CD14-positive monocyte (primary cell): Measurements from ENCODE around the gene KLHL24. TPM values are rescaled to one million over a fixed set of nuclear protein-coding genes. Genes with fewer than 3 reads are reported as not detected.

ENCODE experiments used
- DNase-seq, 3 donors: peaks; one replicate each; pipeline ENCODE4 v3.0.0-alpha.2; 2011 to 2022
- H2AFZ ChIP-seq: 2 replicates; pipeline ENCODE4 v1.6.0; 2012; ENCODE audit warnings: mild to moderate bottlenecking, low read depth, low read length, inconsistent platforms; ENCODE audit not compliant: insufficient read depth, poor library complexity, severe bottlenecking
- H3K27ac ChIP-seq, 2 donors: 1 replicate in 1 of 2; 2 replicates in 1 of 2; pipeline ENCODE4 v1.5.1; 2012 to 2013; ENCODE audit warnings: low read length in 2 of 2, control low read depth in 1 of 2, inconsistent platforms in 1 of 2, low read depth in 1 of 2, mild to moderate bottlenecking in 1 of 2
- H3K27me3 ChIP-seq, 2 donors: one replicate each; pipeline versions ENCODE4 v1.6.0 to v1.6.1; 2011 to 2013; ENCODE audit warnings: low read length in 2 of 2; ENCODE audit not compliant: control insufficient read depth in 2 of 2, insufficient read depth in 2 of 2
- H3K36me3 ChIP-seq, 2 donors: replicated peaks in 1 of 2; 1 replicate in 1 of 2; 2 replicates in 1 of 2; pipeline versions ENCODE4 v1.5.1 to v1.6.1; 2012 to 2013; ENCODE audit warnings: low read length in 2 of 2, control low read depth in 1 of 2, inconsistent platforms in 1 of 2, mild to moderate bottlenecking in 1 of 2; ENCODE audit not compliant: insufficient read depth in 2 of 2, control insufficient read depth in 1 of 2
- H3K4me1 ChIP-seq, 2 donors: 1 replicate in 1 of 2; 2 replicates in 1 of 2; pipeline versions ENCODE4 v1.5.1 to v1.6.1; 2012 to 2013; ENCODE audit warnings: low read length in 2 of 2, control low read depth in 1 of 2, inconsistent platforms in 1 of 2, mild to moderate bottlenecking in 1 of 2, moderate library complexity in 1 of 2; ENCODE audit not compliant: insufficient read depth in 2 of 2, control insufficient read depth in 1 of 2
- H3K4me2 ChIP-seq: replicated peaks from 2 replicates; pipeline ENCODE3; 2012; ENCODE audit warnings: low read length, moderate library complexity, mild to moderate bottlenecking; ENCODE audit not compliant: poor library complexity, severe bottlenecking; ENCODE audit errors: extremely low read depth
- H3K4me3 ChIP-seq, 3 experiments: fragments of 200-600 bp in 1 of 3; sonication (generic) in 1 of 3; replicated peaks in 1 of 3; 1 replicate in 2 of 3; 2 replicates in 1 of 3; pipeline ENCODE4 v1.5.1; 2011 to 2013; ENCODE audit warnings: low read length in 3 of 3, mild to moderate bottlenecking in 3 of 3, control low read depth in 2 of 3, low read depth in 2 of 3, inconsistent platforms in 1 of 3, moderate library complexity in 1 of 3
- H3K79me2 ChIP-seq: 2 replicates; pipeline ENCODE4 v1.6.0; 2012; ENCODE audit warnings: mild to moderate bottlenecking, control low read depth, inconsistent platforms, low read length, moderate library complexity; ENCODE audit not compliant: insufficient read depth
- H3K9ac ChIP-seq: 2 replicates; pipeline ENCODE4 v1.6.0; 2017; ENCODE audit warnings: low read length, mild to moderate bottlenecking; ENCODE audit not compliant: insufficient read depth, poor library complexity, severe bottlenecking
- H3K9me3 ChIP-seq, 2 donors: replicated peaks in 1 of 2; 1 replicate in 1 of 2; 2 replicates in 1 of 2; pipeline versions ENCODE4 v1.5.1 to v1.6.1; 2012 to 2013; ENCODE audit warnings: low read length in 2 of 2, control low read depth in 1 of 2; ENCODE audit not compliant: control insufficient read depth in 1 of 2, insufficient read depth in 1 of 2
- H4K20me1 ChIP-seq: 2 replicates; pipeline ENCODE4 v1.6.0; 2012; ENCODE audit warnings: mild to moderate bottlenecking, low read length, control low read depth, moderate library complexity; ENCODE audit not compliant: insufficient read depth
- H3K27ac Mint-ChIP-seq, 7 donors: one replicate each; pipeline ENCODE4 v1.8.0; 2020; ENCODE audit warnings: mild to moderate bottlenecking in 7 of 7, mixed read lengths in 7 of 7, moderate library complexity in 6 of 7, inconsistent platforms in 2 of 7
- H3K27me3 Mint-ChIP-seq, 3 donors: one replicate each; pipeline ENCODE4 v1.8.0; 2021 to 2022; ENCODE audit warnings: low read depth in 3 of 3, mild to moderate bottlenecking in 3 of 3, mixed read lengths in 3 of 3, moderate library complexity in 3 of 3, inconsistent platforms in 1 of 3
- H3K36me3 Mint-ChIP-seq, 2 donors: one replicate each; pipeline ENCODE4 v1.8.0; 2020; ENCODE audit warnings: mixed read lengths in 2 of 2, inconsistent platforms in 1 of 2, mild to moderate bottlenecking in 1 of 2
- H3K4me1 Mint-ChIP-seq: one replicate; pipeline ENCODE4 v1.8.0; 2020; ENCODE audit warnings: mild to moderate bottlenecking, mixed read lengths
- H3K4me3 Mint-ChIP-seq, 2 donors: one replicate each; pipeline ENCODE4 v1.8.0; 2020; ENCODE audit warnings: mild to moderate bottlenecking in 2 of 2, mixed read lengths in 2 of 2, moderate library complexity in 1 of 2
- H3K9me3 Mint-ChIP-seq, 7 donors: one replicate each; pipeline ENCODE4 v1.8.0; 2020 to 2022; ENCODE audit warnings: mixed read lengths in 7 of 7, mild to moderate bottlenecking in 6 of 7, moderate library complexity in 6 of 7, inconsistent platforms in 2 of 7
- CTCF ChIP-seq: fragments of 200-600 bp; IDR thresholded peaks from one replicate; pipeline ENCODE4 v1.8.0; 2022; ENCODE audit warnings: antibody characterized with exemption, mild to moderate bottlenecking
- WGBS: methylation state at CpG from one replicate; pipeline ENCODE4 v1.1.5; 2013; ENCODE audit warnings: missing lambda C conversion rate; ENCODE audit not compliant: insufficient coverage; 5-methylcytosine and 5-hydroxymethylcytosine counted together
- intact Hi-C, 2 donors: fragments of 100-400 bp; cut with micrococcal nuclease; formaldehyde crosslinking; loops; one replicate each; pipeline versions ENCODE4 v1.15.0 to v1.15.1; 2023
- polyA plus RNA-seq, 3 donors: library from polyadenylated mRNA; depleted of rRNA in 1 of 3; unstranded in 2 of 3; stranded (reverse) in 1 of 3; fragments of 300-500 nt in 2 of 3; fragments of >200 nt in 1 of 3; fragmentation: Illumina TruSeq in 2 of 3; gene quantifications; 1 replicate in 2 of 3; 2 replicates in 1 of 3; pipeline ENCODE4 v1.2.3, GENCODE V29; 2012 to 2021

KLHL24 gene
- polyA plus RNA-seq, 3 donors = 24.1 to 31.7 (median 31.4) TPM

DNA sequence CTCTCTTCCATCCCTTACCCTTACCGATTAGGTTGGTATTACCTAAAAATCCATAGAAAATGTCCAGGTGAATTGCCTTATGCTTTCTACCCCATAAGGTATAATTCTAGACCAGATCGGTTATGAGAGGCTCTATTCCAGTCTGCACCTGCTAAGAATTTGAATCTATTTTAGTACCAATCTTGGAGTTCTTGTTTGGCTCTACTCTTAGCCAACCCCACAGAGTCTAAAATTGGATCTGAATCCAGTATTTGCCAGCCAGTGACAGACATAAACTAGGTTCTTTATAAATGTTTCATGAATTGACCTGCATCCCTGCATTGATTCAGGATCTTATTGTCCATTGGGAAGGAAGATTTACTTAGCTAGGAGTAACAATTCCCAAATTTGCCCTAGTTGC is 6.5 kb downstream of the KLHL24 start:
- no peak for DNase-seq
- Mint-ChIP-seq H3K9me3 (peaks cover 0 to 4% (median 3%) of the 10 kb centered on the region in 7 donors), H3K27ac (no peak overlapping the region), H3K27me3 (peaks cover 0 to 2% (median 0%) of the 10 kb centered on the region in 3 donors), H3K36me3 (peaks cover 17 to 24% of the 10 kb centered on the region in 2 donors), H3K4me3 (no peak overlapping the region), H3K4me1 (peaks cover 13% of the 10 kb centered on the region)
- Histone ChIP-seq H2AFZ (no peak overlapping the region), H3K36me3 (peaks cover 24 to 31% of the 10 kb centered on the region in 2 donors), H3K4me3 (no peak overlapping the region), H3K27ac (no peak overlapping the region), H3K79me2 (peaks cover 79% of the 10 kb centered on the region), H3K4me1 (peaks cover 13% of the 10 kb centered on the region in 2 donors), H3K9ac (no peak overlapping the region), H3K27me3 (no peaks in the 10 kb centered on the region), H3K4me2 (no peak overlapping the region), H3K9me3 (peaks cover 0 to under 1% of the 10 kb centered on the region in 2 donors), H4K20me1 (peaks cover 91% of the 10 kb centered on the region)
- 80% methylated on average over 1 of the region's 2 CpGs for WGBS
- intact Hi-C loops = no loop called here
- TF ChIP-seq CTCF = no peak

DNA sequence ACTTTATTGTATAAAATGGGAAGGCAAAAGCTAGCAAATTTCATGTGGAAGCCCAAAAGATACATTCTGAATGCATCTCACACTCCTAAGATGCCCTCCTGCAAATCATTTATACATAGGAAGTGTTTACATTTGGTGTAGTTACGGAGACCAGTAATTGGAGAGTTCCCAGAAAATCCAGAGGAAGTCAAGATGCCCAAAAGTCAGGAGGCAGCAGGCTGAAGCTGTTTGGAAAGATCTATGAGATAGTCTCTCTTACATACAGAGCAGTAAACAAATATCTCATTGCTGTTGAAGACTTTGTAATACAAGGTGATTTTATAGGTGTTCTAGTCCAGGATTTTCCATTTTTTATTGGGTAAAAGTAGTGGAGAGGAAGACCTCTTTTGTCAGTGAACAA is 8.8 kb downstream of the KLHL24 start:
- Histone ChIP-seq H3K36me3 (peaks cover 33 to 38% of the 10 kb centered on the region in 2 donors), H3K9ac (no peak overlapping the region), H2AFZ (no peak overlapping the region), H3K4me2 (no peak overlapping the region), H3K79me2 (peaks cover 55% of the 10 kb centered on the region), H3K27me3 (no peaks in the 10 kb centered on the region), H3K4me1 (no peaks in the 10 kb centered on the region), H3K9me3 (peaks cover 0 to 10% of the 10 kb centered on the region in 2 donors), H3K4me3 (no peak overlapping the region), H4K20me1 (peaks cover 73% of the 10 kb centered on the region), H3K27ac (no peak overlapping the region)
- peaks cover 0 to 2% (median 0%) of the 10 kb centered on the region in 3 donors for H3K27me3 Mint-ChIP-seq
- peaks cover 31 to 35% of the 10 kb centered on the region in 2 donors for H3K36me3 Mint-ChIP-seq
- no peak for DNase-seq
- intact Hi-C loops = no loop called here
- no peak for TF ChIP-seq CTCF
- H3K4me3 Mint-ChIP-seq = no peak overlapping the region
- no CpG with 5 or more reads among the region's 1 CpG for WGBS
- no peak overlapping the region for H3K27ac Mint-ChIP-seq
- H3K9me3 Mint-ChIP-seq = peaks cover 4 to 14% (median 8%) of the 10 kb centered on the region in 7 donors
- no peaks in the 10 kb centered on the region for H3K4me1 Mint-ChIP-seq
